Kidney (tissue), 14 donors: ENCODE measurements around the gene DIS3L2. TPM values are rescaled to one million over a fixed set of nuclear protein-coding genes. Genes with fewer than 3 reads are reported as not detected.

Source experiments
- DNase-seq, 5 donors: peaks; one replicate each; pipeline ENCODE4 v3.0.0-alpha.2; 2013 to 2020
- FAIRE-seq: peaks from 2 replicates; lab custom pipeline; 2012; peaks lifted over from hg19 to GRCh38; lab: Jason Lieb, UNC
- H3K27ac ChIP-seq, 2 donors: one replicate each; pipeline ENCODE4 v1.7.0; 2013; ENCODE audit warnings: low read depth in 2 of 2, low read length in 2 of 2, inconsistent platforms in 1 of 2
- H3K27me3 ChIP-seq: one replicate; pipeline ENCODE4 v1.7.1; 2013; ENCODE audit warnings: low read length, inconsistent platforms; ENCODE audit not compliant: control insufficient read depth, insufficient read depth
- H3K36me3 ChIP-seq, 3 donors: one replicate each; pipeline versions ENCODE4 v1.7.0 to v1.7.1; 2013; ENCODE audit warnings: low read length in 3 of 3, control low read depth in 1 of 3, inconsistent platforms in 1 of 3; ENCODE audit not compliant: insufficient read depth in 3 of 3, control insufficient read depth in 2 of 3
- H3K4me1 ChIP-seq, 3 donors: one replicate each; pipeline versions ENCODE4 v1.7.0 to v1.7.1; 2013; ENCODE audit warnings: low read length in 3 of 3, inconsistent platforms in 1 of 3, low read depth in 1 of 3; ENCODE audit not compliant: control insufficient read depth in 2 of 3, insufficient read depth in 2 of 3
- H3K4me3 ChIP-seq, 3 donors: one replicate each; pipeline versions ENCODE4 v1.7.0 to v1.8.1; 2013; ENCODE audit warnings: low read length in 3 of 3, control low read depth in 1 of 3, inconsistent platforms in 1 of 3
- H3K9ac ChIP-seq, 3 donors: one replicate each; pipeline versions ENCODE4 v1.7.0 to v1.7.1; 2013; ENCODE audit warnings: low read length in 3 of 3, control low read depth in 1 of 3, inconsistent platforms in 1 of 3
- H3K9me3 ChIP-seq, 3 donors: one replicate each; pipeline versions ENCODE4 v1.7.0 to v1.7.1; 2013; ENCODE audit warnings: low read length in 3 of 3, control low read depth in 1 of 3, inconsistent platforms in 1 of 3; ENCODE audit not compliant: control insufficient read depth in 2 of 3, insufficient read depth in 1 of 3
- CTCF ChIP-seq: IDR thresholded peaks from 3 replicates; pipeline ENCODE4 v1.5.1; 2012; ENCODE audit warnings: mild to moderate bottlenecking, moderate library complexity, borderline replicate concordance; ENCODE audit not compliant: insufficient read depth; ENCODE audit errors: extremely low read depth
- intact Hi-C: fragments of 100-400 bp; cut with DNase I; formaldehyde crosslinking; loops from one replicate; pipeline ENCODE4 v1.11.1; 2022
- polyA plus RNA-seq: library from polyadenylated mRNA; stranded (reverse); fragments of 350-450 nt; fragmentation: Illumina TruSeq; extraction: RNeasy Lipid Tissue Mini Kit (QIAGEN cat#74804); gene quantifications from one replicate; pipeline ENCODE4 v1.2.3, GENCODE V29; 2014; ENCODE audit warnings: low read depth, low replicate concordance; ENCODE audit not compliant: insufficient read depth
- total RNA-seq: library from RNA; stranded (reverse); fragmentation: NEBNext Ultra II Directional; extraction: Animal tissue kit (Norgen Biotek cat#: 25700); gene quantifications from one replicate; pipeline ENCODE4 v1.2.1, GENCODE V29; 2021
- donor health status: control.
- donor health status: control.
- donor health status: control.
- donor health status: control.
- donor health status: control.
- donor health status: DM: yes; HTN: yes; CAD: no.
- donor health status: Normal renal cell carcinoma (clear cell type).

The DIS3L2 gene
- total and polyA plus RNA-seq, 2 donors from 2014 or later, result 12.3 to 47.7 TPM

- TF ChIP-seq CTCF, result no peak
- intact Hi-C loops, result no loop called here
- no peak for FAIRE-seq
Observed at GRCh38 chr2:231957913-231958763, 3.4 kb upstream of the DIS3L2 start.

DNA sequence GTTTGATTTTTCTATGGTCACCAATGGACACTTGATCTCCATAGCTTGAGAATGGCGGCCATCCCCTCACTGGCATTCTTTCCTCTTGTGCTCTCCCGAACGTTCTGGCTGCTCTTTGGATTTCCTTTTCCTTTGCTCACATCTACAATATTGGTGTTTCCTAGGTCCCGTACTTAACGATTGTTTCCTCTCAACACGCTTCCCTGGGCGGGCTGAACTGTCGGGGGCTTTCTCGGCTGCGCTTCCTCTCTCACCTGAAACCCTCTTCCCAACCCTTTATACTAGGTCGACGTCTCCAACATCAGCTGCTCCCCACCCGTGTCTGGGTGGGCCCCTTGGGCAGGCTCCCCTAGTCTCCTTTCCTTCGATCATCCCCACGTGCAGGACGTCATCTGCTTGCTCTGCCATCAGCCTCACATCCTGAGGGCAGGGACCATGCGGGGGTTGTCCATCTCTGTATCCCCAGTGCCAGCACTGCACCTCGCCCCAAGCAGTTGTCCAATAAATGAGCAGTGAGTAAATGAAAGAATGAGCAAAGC is 634 bp upstream of the DIS3L2 start:
- no peak for TF ChIP-seq CTCF
- Histone ChIP-seq H3K4me1 (peaks cover 0 to 6% (median 0%) of the 10 kb centered on the region in 3 donors), H3K4me3 (peak overlapping the region; percentile 84 to 90 (median 88)), H3K27me3 (no peaks in the 10 kb centered on the region), H3K9me3 (no peaks in the 10 kb centered on the region), H3K9ac (peak overlapping the region; percentile 25 to 72 (median 63)), H3K27ac (peak overlapping the region; percentile 51 to 71), H3K36me3 (no peaks in the 10 kb centered on the region)
- DNase-seq (no peak), FAIRE-seq (no peak)
- intact Hi-C loops, result no loop called here

More at GRCh38 chr2:231957913-231958763, 3.4 kb upstream of the DIS3L2 start:
- H3K4me1 ChIP-seq, result peaks cover 0 to 6% (median 0%) of the 10 kb centered on the region in 3 donors
- H3K27me3 ChIP-seq, result no peaks in the 10 kb centered on the region
- H3K27ac ChIP-seq, result no peak overlapping the region
- H3K9me3 ChIP-seq, result no peaks in the 10 kb centered on the region
- no peak for DNase-seq
- no peak overlapping the region for H3K4me3 ChIP-seq
- no peaks in the 10 kb centered on the region for H3K36me3 ChIP-seq
- H3K9ac ChIP-seq, result no peak overlapping the region

DNA sequence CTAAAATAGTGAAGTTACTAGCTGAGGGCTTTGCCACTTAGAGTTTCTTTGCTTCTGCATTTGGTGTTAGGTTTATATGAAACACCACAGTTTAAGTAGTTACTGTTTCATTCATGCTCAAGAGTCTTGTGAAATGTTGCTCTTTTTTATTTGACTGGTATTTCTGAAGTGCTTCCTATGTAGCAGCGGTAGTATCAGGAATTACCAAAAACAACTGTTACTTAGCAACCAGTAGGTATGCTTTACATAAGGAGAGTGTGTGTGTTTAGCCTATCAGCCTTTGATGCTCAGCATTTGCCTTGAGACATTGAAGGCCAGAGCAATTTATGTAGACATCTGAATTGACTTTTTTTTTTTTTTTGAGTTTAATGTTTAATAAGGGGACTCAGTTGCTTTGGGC is 3.6 kb downstream of the DIS3L2 start:
- DNase-seq, result no peak
- Histone ChIP-seq H3K27me3 (no peaks in the 10 kb centered on the region), H3K36me3 (no peaks in the 10 kb centered on the region), H3K4me1 (peaks cover 0 to 6% (median 0%) of the 10 kb centered on the region in 3 donors), H3K9me3 (peaks cover 0 to 3% (median 0%) of the 10 kb centered on the region in 3 donors), H3K9ac (no peak overlapping the region), H3K27ac (no peak overlapping the region), H3K4me3 (no peak overlapping the region)
- intact Hi-C loops, result no loop called here
- no peak for FAIRE-seq
- TF ChIP-seq CTCF, result no peak
